ENCODE measurements around the gene FOXN1. TPM values are rescaled to one million over a fixed set of nuclear protein-coding genes. Genes with fewer than 3 reads are reported as not detected.
"Not testable (repeated sequence)": the region's sequence is repeated elsewhere in the genome, so short reads cannot be mapped to it uniquely, and the experiment has no call there.

Gene FOXN1
- total RNA-seq, 5 donors from 2014 or later (not counting 1 experiment from before 2014, with no cell fraction given), result not detected

GRCh38 chr17:28467456-28468025, 38.6 kb upstream of the FOXN1 start:
- WGBS (ENCODE audit: insufficient coverage), result 65% methylated on average over 13 of the region's 17 CpGs
- no peaks in the 10 kb centered on the region for H3K9me3 Mint-ChIP-seq
- peaks cover 16 to 17% of the 10 kb centered on the region in 2 donors for H3K27me3 Mint-ChIP-seq
- no peak overlapping the region for H3K27ac Mint-ChIP-seq
- no peak for ATAC-seq (replicated peaks in 1 of 4)
- no peaks in the 10 kb centered on the region for H3K36me3 Mint-ChIP-seq
- H3K4me3 Mint-ChIP-seq, result no peak overlapping the region
- no peak overlapping the region for H3K4me3 ChIP-seq (ENCODE audit: control insufficient read depth in 1 of 2, extremely low read depth in 1 of 2, low read length in 1 of 2)
- POLR2A ChIA-PET, result no interaction called here
- peaks cover 0 to 14% (median 0%) of the 10 kb centered on the region in 3 donors for H3K4me1 Mint-ChIP-seq
- DNase-seq, result no peak
- H3K9me3 ChIP-seq, result no peaks in the 10 kb centered on the region
- no peaks in the 10 kb centered on the region for H3K36me3 ChIP-seq (ENCODE audit: control insufficient read depth in 2 of 2, extremely low read depth in 1 of 2, insufficient read depth in 1 of 2, low read length in 1 of 2)
- CTCF ChIA-PET, result no interaction called here
- H3K27ac ChIP-seq (ENCODE audit: low read length), result no peak overlapping the region
- H3K4me1 ChIP-seq (ENCODE audit: control insufficient read depth in 1 of 2, extremely low read depth in 1 of 2, insufficient read depth in 2 of 2, low read length in 2 of 2), result no peaks in the 10 kb centered on the region
- H3K27me3 ChIP-seq (replicated peaks in 1 of 2; ENCODE audit: control insufficient read depth in 2 of 2, extremely low read depth in 1 of 2, insufficient read depth in 2 of 2, low read length in 1 of 2), result peaks cover 0 to 19% of the 10 kb centered on the region in 2 experiments

- not testable (repeated sequence) for DNase-seq; H3K27ac ChIP-seq (ENCODE audit: low read length)
These were observed 38.0 kb upstream of the FOXN1 start for GRCh38 chr17:28468033-28468735.

GRCh38 chr17:28468781-28469180, 37.4 kb upstream of the FOXN1 start:
- H3K36me3 Mint-ChIP-seq, result no peaks in the 10 kb centered on the region
- H3K36me3 ChIP-seq (ENCODE audit: control insufficient read depth in 2 of 2, extremely low read depth in 1 of 2, insufficient read depth in 1 of 2, low read length in 1 of 2), result no peaks in the 10 kb centered on the region
- no peaks in the 10 kb centered on the region for H3K4me1 ChIP-seq (ENCODE audit: control insufficient read depth in 1 of 2, extremely low read depth in 1 of 2, insufficient read depth in 2 of 2, low read length in 2 of 2)
- H3K4me1 Mint-ChIP-seq, result peaks cover 0 to 14% (median 0%) of the 10 kb centered on the region in 3 donors
- no peak overlapping the region for H3K27ac ChIP-seq (ENCODE audit: low read length)
- ATAC-seq (replicated peaks in 1 of 4) (no peak), DNase-seq (no peak)
- POLR2A ChIA-PET, result no interaction called here
- H3K9me3 Mint-ChIP-seq, result no peaks in the 10 kb centered on the region
- H3K27me3 ChIP-seq (replicated peaks in 1 of 2; ENCODE audit: control insufficient read depth in 2 of 2, extremely low read depth in 1 of 2, insufficient read depth in 2 of 2, low read length in 1 of 2), result peaks cover 0 to 19% of the 10 kb centered on the region in 2 experiments
- peaks cover 12% of the 10 kb centered on the region in 2 donors for H3K27me3 Mint-ChIP-seq
- H3K4me3 Mint-ChIP-seq, result no peak overlapping the region
- CTCF ChIA-PET, result no interaction called here
- H3K27ac Mint-ChIP-seq, result no peak overlapping the region
- H3K9me3 ChIP-seq, result no peaks in the 10 kb centered on the region
- H3K4me3 ChIP-seq (ENCODE audit: control insufficient read depth in 1 of 2, extremely low read depth in 1 of 2, low read length in 1 of 2), result no peak overlapping the region

More at GRCh38 chr17:28468033-28468735, 38.0 kb upstream of the FOXN1 start:
- CTCF ChIA-PET; H3K4me1 ChIP-seq (ENCODE audit: control insufficient read depth in 1 of 2, extremely low read depth in 1 of 2, insufficient read depth in 2 of 2, low read length in 2 of 2); H3K9me3 Mint-ChIP-seq; H3K4me3 Mint-ChIP-seq; H3K36me3 Mint-ChIP-seq; H3K4me3 ChIP-seq (ENCODE audit: control insufficient read depth in 1 of 2, extremely low read depth in 1 of 2, low read length in 1 of 2); POLR2A ChIA-PET; ATAC-seq (replicated peaks in 1 of 4); H3K9me3 ChIP-seq; H3K27ac Mint-ChIP-seq; H3K36me3 ChIP-seq (ENCODE audit: control insufficient read depth in 2 of 2, extremely low read depth in 1 of 2, insufficient read depth in 1 of 2, low read length in 1 of 2): not testable (repeated sequence)
- 86% methylated on average over 8 of the region's 20 CpGs for WGBS (ENCODE audit: insufficient coverage)
- peaks cover 0 to 19% of the 10 kb centered on the region in 2 experiments for H3K27me3 ChIP-seq (replicated peaks in 1 of 2; ENCODE audit: control insufficient read depth in 2 of 2, extremely low read depth in 1 of 2, insufficient read depth in 2 of 2, low read length in 1 of 2)
- peaks cover 16 to 17% of the 10 kb centered on the region in 2 donors for H3K27me3 Mint-ChIP-seq
- H3K4me1 Mint-ChIP-seq, result peaks cover 0 to 14% (median 0%) of the 10 kb centered on the region in 3 donors

GRCh38 chr17:28469376-28469775, 36.8 kb upstream of the FOXN1 start:
- ChIA-PET POLR2A (no interaction called here), CTCF (no interaction called here)
- H3K36me3 ChIP-seq (ENCODE audit: control insufficient read depth in 2 of 2, extremely low read depth in 1 of 2, insufficient read depth in 1 of 2, low read length in 1 of 2), result no peaks in the 10 kb centered on the region
- H3K27ac Mint-ChIP-seq, result no peak overlapping the region
- H3K4me3 Mint-ChIP-seq, result no peak overlapping the region
- peaks cover 10 to 12% of the 10 kb centered on the region in 2 donors for H3K27me3 Mint-ChIP-seq
- H3K9me3 ChIP-seq, result no peaks in the 10 kb centered on the region
- no peak overlapping the region for H3K27ac ChIP-seq (ENCODE audit: low read length)
- ATAC-seq (replicated peaks in 1 of 4), result no peak
- no peaks in the 10 kb centered on the region for H3K4me1 ChIP-seq (ENCODE audit: control insufficient read depth in 1 of 2, extremely low read depth in 1 of 2, insufficient read depth in 2 of 2, low read length in 2 of 2)
- 90% methylated on average over 3 of the region's 8 CpGs for WGBS (ENCODE audit: insufficient coverage)
- no peaks in the 10 kb centered on the region for H3K9me3 Mint-ChIP-seq
- peaks cover 0 to 19% of the 10 kb centered on the region in 2 experiments for H3K27me3 ChIP-seq (replicated peaks in 1 of 2; ENCODE audit: control insufficient read depth in 2 of 2, extremely low read depth in 1 of 2, insufficient read depth in 2 of 2, low read length in 1 of 2)
- no peaks in the 10 kb centered on the region for H3K36me3 Mint-ChIP-seq
- DNase-seq, result no peak
- H3K4me3 ChIP-seq (ENCODE audit: control insufficient read depth in 1 of 2, extremely low read depth in 1 of 2, low read length in 1 of 2), result no peak overlapping the region
- peaks cover 0 to 14% (median 0%) of the 10 kb centered on the region in 3 donors for H3K4me1 Mint-ChIP-seq

GRCh38 chr17:28470266-28470913, 35.8 kb upstream of the FOXN1 start:
- Histone ChIP-seq H3K4me1 (ENCODE audit: control insufficient read depth in 1 of 2, extremely low read depth in 1 of 2, insufficient read depth in 2 of 2, low read length in 2 of 2) (peaks cover 0 to 6% of the 10 kb centered on the region in 2 experiments), H3K4me3 (ENCODE audit: control insufficient read depth in 1 of 2, extremely low read depth in 1 of 2, low read length in 1 of 2) (no peak overlapping the region), H3K27me3 (replicated peaks in 1 of 2; ENCODE audit: control insufficient read depth in 2 of 2, extremely low read depth in 1 of 2, insufficient read depth in 2 of 2, low read length in 1 of 2) (peaks cover 0 to 12% of the 10 kb centered on the region in 2 experiments), H3K9me3 (no peaks in the 10 kb centered on the region), H3K27ac (ENCODE audit: low read length) (no peak overlapping the region), H3K36me3 (ENCODE audit: control insufficient read depth in 2 of 2, extremely low read depth in 1 of 2, insufficient read depth in 1 of 2, low read length in 1 of 2) (no peaks in the 10 kb centered on the region)
- Mint-ChIP-seq H3K9me3 (no peaks in the 10 kb centered on the region), H3K4me3 (no peak overlapping the region), H3K27ac (no peak overlapping the region), H3K27me3 (peaks cover 7 to 9% of the 10 kb centered on the region in 2 donors), H3K4me1 (peaks cover 3 to 17% (median 5%) of the 10 kb centered on the region in 3 donors), H3K36me3 (no peaks in the 10 kb centered on the region)
- DNase-seq, result no peak
- no peak for ATAC-seq (replicated peaks in 1 of 4)
- 87% methylated on average over 6 of the region's 7 CpGs for WGBS (ENCODE audit: insufficient coverage)
- POLR2A ChIA-PET, result interaction anchor here (0.5 to 0.6 kb wide), 2 partner anchors 94 to 381 kb away, joined by 4 to 8 read pairs; no protein-coding TSS in a partner anchor
- CTCF ChIA-PET, result no interaction called here

- WGBS (ENCODE audit: insufficient coverage), result 80% methylated on average over 2 of the region's 3 CpGs
- no peak for ATAC-seq (replicated peaks in 1 of 4)
- Histone ChIP-seq H3K36me3 (ENCODE audit: control insufficient read depth in 2 of 2, extremely low read depth in 1 of 2, insufficient read depth in 1 of 2, low read length in 1 of 2) (no peaks in the 10 kb centered on the region), H3K4me3 (ENCODE audit: control insufficient read depth in 1 of 2, extremely low read depth in 1 of 2, low read length in 1 of 2) (no peak overlapping the region), H3K9me3 (no peaks in the 10 kb centered on the region), H3K4me1 (ENCODE audit: control insufficient read depth in 1 of 2, extremely low read depth in 1 of 2, insufficient read depth in 2 of 2, low read length in 2 of 2) (peaks cover 3 to 9% of the 10 kb centered on the region in 2 experiments), H3K27me3 (replicated peaks in 1 of 2; ENCODE audit: control insufficient read depth in 2 of 2, extremely low read depth in 1 of 2, insufficient read depth in 2 of 2, low read length in 1 of 2) (peaks cover 0 to 8% of the 10 kb centered on the region in 2 experiments), H3K27ac (ENCODE audit: low read length) (no peak overlapping the region)
- Mint-ChIP-seq H3K4me3 (no peak overlapping the region), H3K36me3 (no peaks in the 10 kb centered on the region), H3K4me1 (peaks cover 7 to 22% (median 10%) of the 10 kb centered on the region in 3 donors), H3K27me3 (peaks cover 4% of the 10 kb centered on the region in 2 donors), H3K9me3 (no peaks in the 10 kb centered on the region), H3K27ac (no peak overlapping the region)
- DNase-seq, result no peak
- POLR2A ChIA-PET, result interaction anchor here in 1 of 2 donors (0.5 kb wide), 1 partner anchor 382 kb away, joined by 4 read pairs; no protein-coding TSS in a partner anchor
- CTCF ChIA-PET, result no interaction called here
These were observed 35.2 kb upstream of the FOXN1 start for GRCh38 chr17:28470914-28471366.

Measured in T-cell (primary cell).